Activated naive CD8-positive, alpha-beta T cell (primary cell): Measurements from ENCODE around the gene CEP70.

Source experiments
- H3K27ac Mint-ChIP-seq: one replicate; pipeline ENCODE4 v1.8.0; 2021; ENCODE audit warnings: mixed read lengths
- H3K27me3 Mint-ChIP-seq: one replicate; pipeline ENCODE4 v1.8.0; 2021; ENCODE audit warnings: mixed read lengths
- H3K36me3 Mint-ChIP-seq: one replicate; pipeline ENCODE4 v1.8.0; 2021; ENCODE audit warnings: mixed read lengths
- H3K4me1 Mint-ChIP-seq: one replicate; pipeline ENCODE4 v1.8.0; 2021; ENCODE audit warnings: low read depth, mixed read lengths
- H3K4me3 Mint-ChIP-seq: one replicate; pipeline ENCODE4 v1.8.0; 2021; ENCODE audit warnings: mild to moderate bottlenecking, mixed read lengths
- H3K9me3 Mint-ChIP-seq: one replicate; pipeline ENCODE4 v1.8.0; 2021; ENCODE audit warnings: low read depth, mixed read lengths

CEP70 gene

GRCh38 chr3:138474163-138474562, 119.9 kb downstream of the CEP70 start:
- no peaks in the 10 kb centered on the region for H3K27me3 Mint-ChIP-seq
- no peaks in the 10 kb centered on the region for H3K36me3 Mint-ChIP-seq

GRCh38 chr3:138473391-138473790, 120.7 kb downstream of the CEP70 start:
- Mint-ChIP-seq H3K36me3 (no peaks in the 10 kb centered on the region), H3K27ac (no peak overlapping the region), H3K4me3 (no peak overlapping the region), H3K27me3 (no peaks in the 10 kb centered on the region), H3K4me1 (no peaks in the 10 kb centered on the region), H3K9me3 (no peaks in the 10 kb centered on the region)

More at GRCh38 chr3:138474163-138474562, 119.9 kb downstream of the CEP70 start:
- no peak overlapping the region for H3K27ac Mint-ChIP-seq
- H3K9me3 Mint-ChIP-seq = no peaks in the 10 kb centered on the region
- no peaks in the 10 kb centered on the region for H3K4me1 Mint-ChIP-seq
- H3K4me3 Mint-ChIP-seq = no peak overlapping the region

- Mint-ChIP-seq H3K4me1 (no peaks in the 10 kb centered on the region), H3K4me3 (no peak overlapping the region), H3K9me3 (no peaks in the 10 kb centered on the region), H3K27ac (no peak overlapping the region), H3K36me3 (no peaks in the 10 kb centered on the region), H3K27me3 (no peaks in the 10 kb centered on the region)
Observed at GRCh38 chr3:138472141-138472825, 121.8 kb downstream of the CEP70 start.

- no peaks in the 10 kb centered on the region for H3K9me3 Mint-ChIP-seq
- no peak overlapping the region for H3K4me3 Mint-ChIP-seq
- H3K27ac Mint-ChIP-seq = no peak overlapping the region
- no peaks in the 10 kb centered on the region for H3K4me1 Mint-ChIP-seq
- no peaks in the 10 kb centered on the region for H3K36me3 Mint-ChIP-seq
- no peaks in the 10 kb centered on the region for H3K27me3 Mint-ChIP-seq
Observed at GRCh38 chr3:138471481-138471880, 122.6 kb downstream of the CEP70 start.

- Mint-ChIP-seq H3K4me1 (no peaks in the 10 kb centered on the region), H3K36me3 (no peaks in the 10 kb centered on the region)
Observed at GRCh38 chr3:138470687-138471086, 123.4 kb downstream of the CEP70 start.

GRCh38 chr3:138469874-138470273, 124.2 kb downstream of the CEP70 start:
- Mint-ChIP-seq H3K4me3 (no peak overlapping the region), H3K27me3 (no peaks in the 10 kb centered on the region), H3K36me3 (no peaks in the 10 kb centered on the region), H3K4me1 (no peaks in the 10 kb centered on the region), H3K9me3 (no peaks in the 10 kb centered on the region), H3K27ac (no peak overlapping the region)

More at GRCh38 chr3:138470687-138471086, 123.4 kb downstream of the CEP70 start:
- H3K27me3 Mint-ChIP-seq = no peaks in the 10 kb centered on the region
- no peaks in the 10 kb centered on the region for H3K9me3 Mint-ChIP-seq
- no peak overlapping the region for H3K4me3 Mint-ChIP-seq
- no peak overlapping the region for H3K27ac Mint-ChIP-seq

- Mint-ChIP-seq H3K36me3 (no peaks in the 10 kb centered on the region), H3K4me1 (no peaks in the 10 kb centered on the region), H3K27ac (no peak overlapping the region), H3K4me3 (no peak overlapping the region), H3K27me3 (no peaks in the 10 kb centered on the region), H3K9me3 (no peaks in the 10 kb centered on the region)
Observed at GRCh38 chr3:138468886-138469285, 125.2 kb downstream of the CEP70 start.

GRCh38 chr3:138468451-138468850, 125.6 kb downstream of the CEP70 start:
- H3K4me1 Mint-ChIP-seq = no peaks in the 10 kb centered on the region
- H3K4me3 Mint-ChIP-seq = no peak overlapping the region
- H3K36me3 Mint-ChIP-seq = no peaks in the 10 kb centered on the region
- H3K9me3 Mint-ChIP-seq = no peaks in the 10 kb centered on the region
- no peak overlapping the region for H3K27ac Mint-ChIP-seq
- H3K27me3 Mint-ChIP-seq = no peaks in the 10 kb centered on the region

GRCh38 chr3:138467931-138468330, 126.1 kb downstream of the CEP70 start:
- H3K4me1 Mint-ChIP-seq = no peaks in the 10 kb centered on the region
- H3K9me3 Mint-ChIP-seq = no peaks in the 10 kb centered on the region
- no peak overlapping the region for H3K27ac Mint-ChIP-seq
- H3K4me3 Mint-ChIP-seq = no peak overlapping the region
- H3K27me3 Mint-ChIP-seq = no peaks in the 10 kb centered on the region
- no peaks in the 10 kb centered on the region for H3K36me3 Mint-ChIP-seq

GRCh38 chr3:138465925-138466324, 128.1 kb downstream of the CEP70 start:
- Mint-ChIP-seq H3K4me3 (no peak overlapping the region), H3K27ac (no peak overlapping the region), H3K36me3 (no peaks in the 10 kb centered on the region), H3K9me3 (no peaks in the 10 kb centered on the region), H3K27me3 (no peaks in the 10 kb centered on the region), H3K4me1 (no peaks in the 10 kb centered on the region)

- Mint-ChIP-seq H3K27ac (no peak overlapping the region), H3K27me3 (no peaks in the 10 kb centered on the region), H3K4me3 (no peak overlapping the region), H3K9me3 (no peaks in the 10 kb centered on the region), H3K4me1 (no peaks in the 10 kb centered on the region), H3K36me3 (no peaks in the 10 kb centered on the region)
Observed at GRCh38 chr3:138465451-138465850, 128.6 kb downstream of the CEP70 start.

- Mint-ChIP-seq H3K27ac (no peak overlapping the region), H3K4me1 (no peaks in the 10 kb centered on the region), H3K36me3 (no peaks in the 10 kb centered on the region)
Observed at GRCh38 chr3:138464491-138464860, 129.6 kb downstream of the CEP70 start.

GRCh38 chr3:138463724-138464490, 130.2 kb downstream of the CEP70 start:
- H3K27me3 Mint-ChIP-seq = peaks cover 2% of the 10 kb centered on the region
- H3K27ac Mint-ChIP-seq = no peak overlapping the region
- no peaks in the 10 kb centered on the region for H3K4me1 Mint-ChIP-seq
- no peaks in the 10 kb centered on the region for H3K36me3 Mint-ChIP-seq
- H3K4me3 Mint-ChIP-seq = no peak overlapping the region
- H3K9me3 Mint-ChIP-seq = no peaks in the 10 kb centered on the region

More at GRCh38 chr3:138464491-138464860, 129.6 kb downstream of the CEP70 start:
- H3K9me3 Mint-ChIP-seq = no peaks in the 10 kb centered on the region
- H3K27me3 Mint-ChIP-seq = no peaks in the 10 kb centered on the region
- H3K4me3 Mint-ChIP-seq = no peak overlapping the region

GRCh38 chr3:138461896-138462295, 132.2 kb downstream of the CEP70 start:
- H3K36me3 Mint-ChIP-seq = no peaks in the 10 kb centered on the region
- H3K27ac Mint-ChIP-seq = no peak overlapping the region
- no peaks in the 10 kb centered on the region for H3K4me1 Mint-ChIP-seq
- H3K4me3 Mint-ChIP-seq = no peak overlapping the region
- H3K27me3 Mint-ChIP-seq = peaks cover 2% of the 10 kb centered on the region
- H3K9me3 Mint-ChIP-seq = no peaks in the 10 kb centered on the region

GRCh38 chr3:138461246-138461645, 132.8 kb downstream of the CEP70 start:
- H3K4me3 Mint-ChIP-seq = no peak overlapping the region
- peaks cover 2% of the 10 kb centered on the region for H3K27me3 Mint-ChIP-seq
- H3K36me3 Mint-ChIP-seq = no peaks in the 10 kb centered on the region
- H3K27ac Mint-ChIP-seq = no peak overlapping the region
- no peaks in the 10 kb centered on the region for H3K9me3 Mint-ChIP-seq
- H3K4me1 Mint-ChIP-seq = no peaks in the 10 kb centered on the region
